Gastroesophageal sphincter (tissue), 3 donors: ENCODE measurements around the gene RHBDF2.

Experiments used
- CTCF ChIP-seq, 4 experiments: fragments of 200-600 bp in 2 of 4; fragments of 450-650 bp in 2 of 4; sonication (generic) in 1 of 4; IDR thresholded peaks; one replicate each; pipeline ENCODE4 v1.5.1; 2017 to 2019; ENCODE audit warnings: antibody characterized with exemption in 4 of 4, mild to moderate bottlenecking in 2 of 4, moderate library complexity in 2 of 4
- EP300 ChIP-seq: sonication (generic); formaldehyde crosslinking; IDR thresholded peaks from one replicate; pipeline ENCODE4 v1.6.1; 2017; ENCODE audit warnings: antibody characterized with exemption, mild to moderate bottlenecking
- POLR2A ChIP-seq, 2 donors: fragments of 450-650 bp; IDR thresholded peaks; one replicate each; pipeline ENCODE4 v1.6.1; 2017; ENCODE audit warnings: antibody characterized with exemption in 2 of 2, mild to moderate bottlenecking in 2 of 2, moderate library complexity in 1 of 2
- POLR2AphosphoS5 ChIP-seq: sonication (generic); formaldehyde crosslinking; IDR thresholded peaks from one replicate; pipeline ENCODE4 v1.6.1; 2017; ENCODE audit warnings: antibody characterized with exemption

GRCh38 chr17:76435751-76436150 is 65.5 kb downstream of the RHBDF2 start:
- TF ChIP-seq CTCF (IDR thresholded peaks at IDR 0.05) = no peak
- no peak for TF ChIP-seq POLR2A (IDR thresholded peaks at IDR 0.05)
- no peak for TF ChIP-seq EP300
- no peak for TF ChIP-seq POLR2AphosphoS5
